Astrocyte of the spinal cord (primary cell): Measurements from ENCODE around the gene ENPP6.

Experiments
- DNase-seq: peaks from one replicate; pipeline ENCODE4 v3.0.0; 2011; ENCODE audit warnings: low read depth, low spot score
- H3K4me3 ChIP-seq: 2 replicates; pipeline ENCODE4 v1.5.1; 2011; ENCODE audit warnings: low read depth, mild to moderate bottlenecking, low read length, moderate library complexity
- CTCF ChIP-seq: IDR thresholded peaks from 2 replicates; pipeline ENCODE4 v1.5.1; 2012; ENCODE audit warnings: low read depth, mild to moderate bottlenecking, low read length, inconsistent platforms
- in situ Hi-C: cut with HindIII; loops from 2 replicates; pipeline ENCODE4 v1.10.0; 2017; ENCODE audit warnings: low sequenced_read_pairs

The ENPP6 gene

GRCh38 chr4:184039963-184040383 is 177.7 kb downstream of the ENPP6 start:
- TF ChIP-seq CTCF, result no peak
- H3K4me3 ChIP-seq, result no peak overlapping the region
- in situ Hi-C loops, result no loop called here
- no peak for DNase-seq
